HG03039 (cell line): ENCODE results near the gene RPS28.
"Not testable (repeated sequence)": the region's sequence is repeated elsewhere in the genome, so short reads cannot be mapped to it uniquely, and the experiment has no call there.

Experiments
- ATAC-seq: cut with Tn5 transposase; IDR thresholded peaks from one replicate; pipeline ENCODE4 v1.9.1; 2021; ENCODE audit warnings: mild to moderate bottlenecking, moderate library complexity; ENCODE audit not compliant: unreplicated experiment

Gene RPS28

DNA sequence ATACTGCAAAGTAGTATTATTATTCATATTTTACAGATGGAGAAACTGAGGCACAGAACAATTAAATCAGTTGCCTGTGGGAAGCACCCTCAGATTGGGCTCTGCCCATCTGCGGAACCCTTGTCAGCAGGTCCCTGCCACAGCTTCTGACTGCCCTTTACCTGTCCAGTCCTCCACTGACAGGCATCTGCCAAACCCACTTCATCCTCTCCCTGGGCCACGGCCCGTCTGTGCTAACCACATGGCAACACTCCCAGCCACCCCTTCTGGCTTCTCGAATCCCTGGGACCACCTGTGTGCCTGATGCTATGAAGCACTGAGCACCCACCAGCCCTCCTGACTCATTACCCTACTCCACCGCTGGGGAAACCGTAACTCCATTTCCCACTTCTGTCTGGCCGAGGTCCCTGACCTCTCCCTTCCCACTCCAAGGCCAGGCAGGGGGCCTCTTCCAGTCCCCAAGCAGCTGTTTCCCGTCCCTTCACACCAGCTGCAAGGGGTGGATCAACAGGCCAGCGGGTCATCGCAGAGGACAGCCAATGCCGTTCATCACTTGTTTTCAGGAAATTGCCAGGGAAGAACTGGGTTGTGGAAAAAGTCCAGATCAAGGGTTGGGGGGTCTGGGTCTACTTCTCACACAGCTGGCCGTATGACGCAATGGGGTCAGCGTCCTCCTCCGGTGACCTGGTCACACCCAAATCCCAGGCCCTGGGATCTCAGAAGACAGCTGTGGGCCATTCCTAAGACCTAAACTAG is 19.2 kb downstream of the RPS28 start:
- ATAC-seq: no peak

DNA sequence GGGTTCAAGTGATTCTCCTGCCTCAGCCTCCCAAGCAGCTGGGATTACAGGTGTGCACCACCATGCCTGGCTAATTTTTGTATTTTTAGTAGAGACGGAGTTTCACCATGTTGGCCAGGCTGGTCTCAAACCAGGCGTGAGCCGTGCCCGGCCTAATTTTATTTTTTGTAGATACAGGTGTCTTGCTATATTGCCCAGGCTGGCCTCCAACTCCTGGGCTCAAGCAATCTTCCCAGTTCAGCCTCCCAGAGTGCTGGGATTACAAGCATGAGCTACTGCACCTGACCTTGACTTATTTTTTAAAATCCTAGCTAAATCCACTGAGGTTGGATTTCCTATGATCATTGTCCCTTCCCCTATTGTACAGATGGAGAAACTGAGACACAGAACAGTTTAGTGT is 20.2 kb downstream of the RPS28 start:
- ATAC-seq: not testable (repeated sequence)

- ATAC-seq: no peak
These were observed 21.0 kb downstream of the RPS28 start for GRCh38 chr19:8342316-8342683.

DNA sequence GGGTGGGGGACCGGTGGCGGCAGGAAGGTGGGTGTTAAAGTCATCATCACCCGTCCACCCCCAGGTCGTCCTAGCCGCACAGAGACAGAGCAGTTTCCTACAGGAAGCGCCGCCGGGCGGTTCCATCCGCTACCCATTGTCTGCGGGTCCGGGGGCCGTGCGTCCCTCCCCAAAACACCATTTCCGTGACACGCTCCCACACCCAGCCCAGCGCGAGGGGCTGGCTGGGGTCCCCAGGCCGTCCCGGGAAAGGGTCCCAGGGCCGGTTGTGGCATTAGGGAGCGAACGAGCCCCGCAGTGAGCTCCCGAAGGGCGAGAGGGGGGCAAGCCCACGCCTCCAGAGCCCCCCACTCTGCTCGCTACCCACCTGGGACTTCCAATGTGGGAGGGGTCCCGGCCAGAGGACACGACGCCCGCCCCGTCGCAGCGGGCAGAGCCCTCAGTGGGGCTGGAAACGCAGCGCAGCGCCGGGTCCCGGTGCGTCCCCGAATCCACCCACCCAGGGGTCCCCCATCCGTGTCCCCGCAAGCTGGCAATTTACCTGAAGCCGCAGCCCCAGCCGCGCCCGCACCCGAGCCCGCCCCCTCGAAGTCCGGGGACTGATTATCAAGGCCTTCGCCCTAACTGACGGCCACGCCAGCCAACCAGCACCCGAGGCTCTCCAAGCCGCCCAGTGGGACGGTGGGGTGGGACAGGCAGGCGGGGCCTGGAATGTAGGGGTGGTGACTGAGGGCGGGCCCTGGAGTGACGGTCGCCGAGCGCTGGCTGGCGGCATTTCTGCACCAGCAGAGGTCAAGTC is 21.6 kb downstream of the RPS28 start, which contains the start of gene KANK3:
Gene KANK3, minus strand, starts transcription at position 579 of the 799 bp plus-strand sequence. CDS start 5,434 bp downstream, outside the sequence.
- peak; percentile 87 for ATAC-seq

DNA sequence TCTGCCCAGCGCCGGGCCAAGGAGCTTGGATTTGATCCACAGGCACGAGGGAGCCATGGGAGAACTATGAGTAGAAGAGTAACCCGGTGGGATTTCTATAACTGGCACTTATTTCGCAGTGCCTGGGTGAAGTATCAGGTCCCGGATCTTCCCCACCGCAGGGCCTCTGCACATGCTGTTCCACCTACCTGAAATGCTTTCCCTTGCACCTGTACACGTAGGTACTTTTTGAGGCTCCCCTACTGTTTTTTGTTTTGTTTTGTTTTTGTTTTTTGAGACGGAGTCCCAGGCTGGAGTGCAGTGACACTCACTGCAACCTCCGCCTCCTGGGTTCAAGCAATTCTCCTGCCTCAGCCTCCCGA is 22.2 kb downstream of the RPS28 start:
- no peak for ATAC-seq

DNA sequence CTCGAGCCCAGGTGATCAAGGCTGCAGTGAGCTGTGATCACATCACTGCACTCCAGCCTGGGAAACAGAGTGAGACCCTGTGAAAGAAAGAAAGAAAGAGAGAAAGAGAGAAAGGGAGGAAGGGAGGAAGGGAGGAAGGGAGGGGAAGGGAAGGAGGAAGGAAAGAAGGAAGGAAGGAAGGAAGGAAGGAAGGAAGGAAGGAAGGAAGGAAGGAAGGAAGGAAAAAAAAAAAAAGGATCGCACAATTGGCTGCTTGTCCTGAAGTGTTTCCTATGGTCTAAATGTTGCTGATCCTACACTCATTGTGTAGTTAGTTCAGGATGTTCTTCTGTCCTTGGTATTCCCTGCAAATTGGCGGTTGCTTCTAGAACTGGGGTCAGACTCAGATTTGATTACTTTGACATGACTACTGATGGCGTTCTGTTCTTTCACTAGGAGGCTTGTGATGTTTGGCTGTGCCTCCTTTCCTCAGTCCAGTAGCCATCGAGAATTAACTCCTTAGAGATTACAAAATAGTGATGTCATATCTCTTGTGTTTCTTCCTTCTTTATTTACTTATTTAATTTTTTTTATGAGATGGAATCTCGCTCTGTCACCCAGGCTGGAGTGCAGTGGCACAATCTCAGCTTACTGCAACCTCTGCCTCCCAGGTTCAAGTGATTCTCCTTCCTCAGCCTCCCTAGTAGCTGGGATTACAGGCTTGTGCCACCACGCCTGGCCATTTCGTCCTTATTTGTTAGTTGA is 28.5 kb downstream of the RPS28 start:
- ATAC-seq: not testable (repeated sequence)

GRCh38 chr19:8352134-8352827 is 31.0 kb downstream of the RPS28 start:
- no peak for ATAC-seq

DNA sequence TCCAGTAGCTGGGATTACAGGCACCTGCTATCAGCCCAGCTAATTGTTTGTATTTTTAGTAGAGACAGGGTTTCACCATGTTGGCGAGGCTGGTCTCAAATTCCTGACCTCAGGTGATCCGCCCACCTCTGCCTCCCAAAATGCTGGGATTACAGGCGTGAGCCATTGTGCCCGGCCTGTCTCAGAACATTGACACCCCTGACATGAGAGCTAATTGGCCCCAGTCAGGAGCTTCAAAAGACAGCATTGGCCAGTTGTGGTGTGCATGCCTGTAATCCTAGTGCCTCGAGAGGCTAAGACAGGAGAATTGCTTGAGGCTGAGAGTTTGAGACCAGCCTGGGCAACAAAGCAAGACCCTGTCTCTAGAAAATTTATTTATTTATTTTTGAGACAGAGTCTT is 31.5 kb downstream of the RPS28 start:
- ATAC-seq: not testable (repeated sequence)

GRCh38 chr19:8355631-8356402 is 34.5 kb downstream of the RPS28 start:
- ATAC-seq: no peak

DNA sequence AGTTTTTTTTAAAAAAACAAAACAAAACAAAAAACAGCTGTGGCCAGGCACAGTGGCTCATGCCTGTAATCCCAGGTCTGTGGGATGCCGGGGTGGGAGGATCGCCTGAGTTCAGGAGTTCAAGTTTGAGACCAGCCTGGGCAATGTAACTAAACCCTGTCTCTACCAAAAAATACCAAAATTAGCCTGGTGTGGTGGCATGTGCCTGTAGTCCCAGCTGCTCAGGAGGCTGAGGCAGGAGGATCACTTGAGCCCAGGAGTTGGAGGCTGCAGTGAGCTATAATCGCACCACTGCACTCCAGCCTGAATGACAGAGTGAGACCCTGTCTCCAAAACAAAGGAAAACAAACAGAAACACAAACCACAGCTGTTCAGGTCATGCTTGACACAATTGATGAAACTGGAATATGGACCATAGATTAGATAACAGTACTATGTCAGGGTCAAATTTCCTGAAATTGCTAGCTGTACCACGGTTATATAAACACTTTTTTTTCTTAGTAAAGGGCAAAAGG is 35.8 kb downstream of the RPS28 start:
- ATAC-seq: no peak

- no peak for ATAC-seq
These were observed 37.7 kb downstream of the RPS28 start for GRCh38 chr19:8358948-8359347.

DNA sequence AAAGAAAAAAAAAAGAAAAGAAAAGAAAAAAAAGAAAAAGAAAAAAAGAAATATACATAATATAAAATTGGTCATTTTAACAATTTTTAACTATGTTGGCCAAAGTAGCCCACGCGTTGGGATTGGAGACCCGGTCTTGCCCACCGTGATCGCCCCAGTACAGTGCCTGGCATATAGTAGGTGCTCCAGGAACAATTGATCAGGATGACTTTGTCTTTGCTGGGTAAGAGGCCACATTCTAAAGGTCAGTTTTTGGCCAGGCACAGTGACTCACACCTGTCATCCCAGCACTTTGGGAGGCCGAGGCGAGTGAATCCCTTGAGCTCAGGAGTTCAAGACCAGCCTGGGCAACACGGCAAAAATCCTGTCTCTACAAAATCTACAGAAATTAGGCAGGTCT is 38.9 kb downstream of the RPS28 start:
- no peak for ATAC-seq

GRCh38 chr19:8361921-8362793 is 40.9 kb downstream of the RPS28 start:
- ATAC-seq: no peak

GRCh38 chr19:8363803-8364771 is 42.8 kb downstream of the RPS28 start, which contains the start of gene ANGPTL4:
ANGPTL4 (plus strand) TSS chr19:8364155; CDS start chr19:8364322, 167 bp downstream.
- no peak for ATAC-seq

GRCh38 chr19:8366121-8366581 is 44.9 kb downstream of the RPS28 start:
- ATAC-seq: no peak

GRCh38 chr19:8366961-8367326 is 45.6 kb downstream of the RPS28 start:
- no peak for ATAC-seq

GRCh38 chr19:8367327-8368001 is 46.2 kb downstream of the RPS28 start:
- no peak for ATAC-seq
